Stimulated activated CD8-positive, alpha-beta memory T cell treated with anti-CD3 and anti-CD28 coated beads, Interleukin-12 subunit alpha, Interleukin-12 subunit beta, amount 100 ng/mL, for 4 hours (primary cell): Measurements from ENCODE around the gene TNFAIP8L1.

Source experiments
- DNase-seq: peaks from one replicate; pipeline ENCODE4 v3.0.0-alpha.2; 2020; ENCODE audit warnings: low read depth

TNFAIP8L1 gene

GRCh38 chr19:4609878-4610511 lies 29.3 kb upstream of the TNFAIP8L1 start:
- DNase-seq: no peak

- DNase-seq: no peak
Measured at GRCh38 chr19:4613254-4613751, 26.0 kb upstream of the TNFAIP8L1 start.

- DNase-seq: no peak
Measured at GRCh38 chr19:4618019-4618418, 21.3 kb upstream of the TNFAIP8L1 start.

- no peak for DNase-seq
Measured at GRCh38 chr19:4619668-4620294, 19.5 kb upstream of the TNFAIP8L1 start.

DNA sequence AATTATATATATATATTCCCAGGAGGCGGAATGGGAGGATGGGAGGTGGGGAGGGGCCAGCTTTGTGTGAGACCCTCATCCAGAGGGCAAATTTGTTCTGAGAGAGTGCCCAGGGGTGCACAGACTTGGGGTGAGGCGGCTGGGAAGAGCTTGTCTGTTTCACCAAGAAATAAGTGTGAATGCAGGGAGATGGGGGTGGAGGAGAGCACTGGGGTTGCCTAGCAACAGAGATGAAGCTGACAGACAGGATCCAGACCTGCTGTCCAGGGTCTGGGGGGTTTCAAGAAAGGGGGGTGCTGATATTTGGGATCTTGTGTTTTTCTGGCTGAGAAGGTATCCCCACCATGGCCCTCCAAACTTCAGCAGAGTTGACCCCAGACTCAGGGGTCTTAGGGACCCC lies 18.6 kb upstream of the TNFAIP8L1 start:
- no peak for DNase-seq

DNA sequence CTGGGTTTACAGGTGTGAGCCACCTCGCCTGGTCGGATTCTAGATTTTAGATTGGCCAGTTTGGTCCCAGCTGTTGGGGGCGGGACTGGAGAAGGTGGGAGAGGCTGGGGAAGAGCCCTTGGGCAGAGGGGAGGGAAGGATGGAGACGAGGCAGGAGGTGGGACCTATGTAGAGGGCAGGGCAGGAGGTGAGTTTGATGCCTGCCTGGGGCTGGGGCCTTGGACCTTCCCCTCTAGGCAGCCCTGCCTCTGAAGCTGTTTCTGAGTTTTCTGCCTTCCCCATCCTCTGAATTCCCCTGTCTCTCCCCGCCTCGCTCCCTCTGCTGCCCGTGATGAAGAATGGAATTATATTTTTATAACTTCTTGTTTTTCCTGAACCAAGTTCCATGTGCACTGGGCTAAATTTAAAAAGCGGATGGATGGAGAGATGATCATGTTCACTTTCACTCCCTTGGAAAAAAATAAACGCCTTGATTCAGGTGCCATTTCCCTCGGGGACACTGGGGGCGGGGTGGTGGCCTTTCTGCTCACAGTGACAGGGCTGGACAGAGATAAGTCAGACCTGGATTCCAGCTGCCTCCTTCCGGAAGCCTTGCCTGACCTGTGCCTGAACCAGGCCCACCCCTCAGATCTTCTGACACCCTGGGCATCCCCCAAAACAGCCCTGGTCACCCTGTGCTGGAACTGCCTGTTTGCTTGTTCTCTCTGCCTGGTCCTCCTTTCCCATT lies 16.5 kb upstream of the TNFAIP8L1 start:
- DNase-seq: no peak

- DNase-seq: no peak
Measured at GRCh38 chr19:4624301-4624700, 15.0 kb upstream of the TNFAIP8L1 start.

DNA sequence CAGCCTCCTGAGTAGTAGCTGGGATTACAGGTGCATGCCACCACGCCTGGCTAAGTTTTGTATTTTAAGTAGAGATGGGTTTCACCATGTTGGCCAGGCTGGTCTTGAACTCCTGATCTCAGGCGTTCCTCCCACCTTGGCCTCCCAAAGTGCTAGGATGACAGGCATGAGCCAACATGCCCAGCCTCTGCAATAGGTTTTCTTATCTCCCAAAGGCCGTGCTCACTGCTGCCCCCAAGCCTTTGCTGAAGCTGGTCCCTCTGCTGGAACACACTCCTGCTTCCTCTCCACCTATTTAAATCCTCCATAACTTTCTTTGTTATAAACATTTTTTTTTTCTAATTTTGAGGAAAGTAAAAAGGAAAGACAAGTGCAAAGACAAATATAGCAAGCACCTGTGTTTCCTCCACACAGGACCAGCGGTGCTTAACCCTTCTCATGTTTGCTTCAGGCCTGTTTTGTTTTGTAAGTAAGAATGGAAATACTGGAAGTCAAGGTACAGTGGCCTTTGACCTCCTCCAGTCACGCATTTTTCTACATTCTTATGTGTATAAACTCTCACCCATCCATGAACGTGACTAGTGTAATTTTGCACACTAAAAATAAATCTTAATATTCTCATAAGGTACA lies 14.5 kb upstream of the TNFAIP8L1 start:
- no peak for DNase-seq

DNA sequence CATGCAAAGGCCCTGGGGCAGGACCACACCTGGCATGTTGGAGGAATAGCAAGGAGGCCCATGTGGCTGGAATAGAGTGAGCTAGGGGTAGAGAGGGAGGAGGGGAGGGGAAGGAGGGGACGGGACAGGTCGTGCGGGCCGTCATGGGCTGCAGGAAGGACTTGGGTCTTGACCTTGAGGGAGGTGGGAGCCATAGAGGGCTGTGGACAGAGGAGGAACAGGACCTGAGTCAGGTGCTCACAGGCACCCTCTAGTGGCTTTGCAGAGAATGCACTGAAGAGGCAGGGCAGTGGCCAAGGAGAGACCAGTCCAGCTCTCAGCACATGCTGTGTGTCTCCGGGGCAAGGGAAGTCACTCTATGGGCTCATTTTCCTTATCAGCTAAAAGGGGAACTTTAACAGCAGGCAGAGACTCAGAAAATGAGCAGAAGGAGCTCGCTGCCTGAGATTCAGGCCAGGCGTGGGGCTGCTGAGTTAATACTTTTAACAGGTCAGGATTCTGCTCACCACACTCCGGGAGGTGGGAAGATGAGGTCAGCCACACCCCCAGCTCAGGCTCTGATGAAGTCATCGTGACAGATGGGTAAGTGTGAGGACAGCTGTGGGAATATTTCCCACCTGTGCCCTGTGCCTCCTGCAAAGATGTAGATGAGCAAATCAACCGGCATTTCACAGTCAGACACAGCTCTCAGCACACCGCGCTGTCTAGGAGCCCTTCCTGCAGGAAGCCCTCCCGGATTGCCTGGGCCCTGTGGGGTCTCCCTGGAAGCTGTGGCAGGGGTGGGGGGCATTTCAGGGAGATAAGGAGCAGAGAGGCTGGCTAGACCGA lies 6.0 kb upstream of the TNFAIP8L1 start:
- DNase-seq: no peak

- DNase-seq: no peak
Measured at GRCh38 chr19:4635754-4636116, 3.6 kb upstream of the TNFAIP8L1 start.

- DNase-seq: peak; percentile 55
Measured at GRCh38 chr19:4636151-4636717, 3.1 kb upstream of the TNFAIP8L1 start.

- DNase-seq: no peak
Measured at GRCh38 chr19:4636761-4637160, 2.6 kb upstream of the TNFAIP8L1 start.

DNA sequence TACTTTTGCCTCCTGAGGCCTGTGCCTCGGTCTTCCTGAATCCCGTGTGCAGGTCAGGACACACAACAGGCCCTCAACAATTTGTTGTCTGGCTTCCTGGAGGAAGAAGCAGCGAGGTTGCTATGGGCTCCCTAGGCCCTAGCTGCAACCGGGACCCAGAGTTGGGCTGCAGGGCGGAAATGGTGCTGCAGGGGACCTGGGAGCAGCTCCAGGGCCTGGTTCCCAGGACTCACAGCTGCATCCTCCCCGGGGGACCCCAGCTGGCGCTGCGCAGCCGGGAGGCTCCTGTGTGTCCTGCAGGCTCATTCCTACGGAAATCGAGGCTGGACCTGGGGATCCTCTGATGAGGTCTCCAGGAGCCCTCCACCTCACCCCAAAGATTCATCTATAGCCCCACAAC lies 999 bp upstream of the TNFAIP8L1 start:
- DNase-seq: no peak

DNA sequence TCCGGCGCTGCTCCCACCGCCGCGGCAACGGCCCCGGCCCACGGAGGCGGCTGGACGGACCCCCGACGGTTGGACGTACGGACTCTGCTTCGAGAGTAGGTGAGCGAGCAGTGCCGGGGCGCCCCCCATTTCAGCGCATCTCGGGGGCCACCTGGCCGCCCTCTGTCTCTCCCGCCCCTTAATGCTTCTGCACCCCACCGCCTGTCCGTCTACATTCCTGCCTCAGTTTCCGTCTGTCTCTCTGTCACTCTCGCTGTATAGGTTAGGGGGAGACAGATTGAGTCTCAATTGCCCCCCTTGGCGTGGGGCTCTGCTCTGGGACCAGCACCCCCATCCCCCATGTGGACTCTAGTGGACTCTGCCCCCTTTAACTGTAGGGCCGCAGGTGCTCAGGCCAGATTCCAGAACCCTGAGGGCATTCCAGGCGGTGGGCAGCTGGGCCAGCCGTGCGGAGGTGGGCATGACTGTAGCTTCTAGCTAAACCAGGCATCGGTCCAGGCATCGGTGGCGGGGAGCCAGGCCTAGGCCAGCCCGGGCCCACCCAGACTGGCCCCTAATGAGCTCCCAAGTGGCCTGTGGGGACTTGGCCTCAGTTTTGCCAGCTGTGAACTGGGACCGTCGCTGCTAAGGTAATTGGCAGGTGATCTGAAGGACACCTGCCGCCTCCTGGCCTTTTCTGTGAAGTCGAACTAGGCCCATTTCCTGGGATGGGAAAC lies 373 bp downstream of the TNFAIP8L1 start:
- DNase-seq: no peak

- DNase-seq: no peak
Measured at GRCh38 chr19:4640247-4641000, 1.1 kb downstream of the TNFAIP8L1 start.

GRCh38 chr19:4641132-4641531 lies 1.8 kb downstream of the TNFAIP8L1 start:
- DNase-seq: no peak

- no peak for DNase-seq
Measured at GRCh38 chr19:4642625-4643024, 3.3 kb downstream of the TNFAIP8L1 start.

DNA sequence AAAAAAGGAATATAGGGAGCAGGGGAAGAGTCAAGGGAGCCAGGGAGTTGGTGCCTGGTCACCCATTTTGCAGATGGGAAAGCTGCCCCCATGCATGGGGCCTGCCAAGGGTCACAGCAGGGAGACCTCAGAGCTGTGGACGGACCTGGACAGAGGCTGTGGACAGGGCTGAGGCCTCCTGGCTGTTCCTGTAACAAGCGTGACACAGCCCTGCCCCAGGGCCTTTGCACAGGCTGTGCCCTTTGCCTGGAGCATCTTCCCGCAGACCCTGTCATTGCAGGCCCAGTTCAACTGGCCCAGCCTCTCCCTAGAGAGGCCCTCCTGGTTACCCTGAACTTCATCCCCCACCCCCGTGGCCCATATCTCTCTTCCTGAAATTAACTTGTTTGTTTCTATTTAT lies 6.4 kb downstream of the TNFAIP8L1 start:
- no peak for DNase-seq

DNA sequence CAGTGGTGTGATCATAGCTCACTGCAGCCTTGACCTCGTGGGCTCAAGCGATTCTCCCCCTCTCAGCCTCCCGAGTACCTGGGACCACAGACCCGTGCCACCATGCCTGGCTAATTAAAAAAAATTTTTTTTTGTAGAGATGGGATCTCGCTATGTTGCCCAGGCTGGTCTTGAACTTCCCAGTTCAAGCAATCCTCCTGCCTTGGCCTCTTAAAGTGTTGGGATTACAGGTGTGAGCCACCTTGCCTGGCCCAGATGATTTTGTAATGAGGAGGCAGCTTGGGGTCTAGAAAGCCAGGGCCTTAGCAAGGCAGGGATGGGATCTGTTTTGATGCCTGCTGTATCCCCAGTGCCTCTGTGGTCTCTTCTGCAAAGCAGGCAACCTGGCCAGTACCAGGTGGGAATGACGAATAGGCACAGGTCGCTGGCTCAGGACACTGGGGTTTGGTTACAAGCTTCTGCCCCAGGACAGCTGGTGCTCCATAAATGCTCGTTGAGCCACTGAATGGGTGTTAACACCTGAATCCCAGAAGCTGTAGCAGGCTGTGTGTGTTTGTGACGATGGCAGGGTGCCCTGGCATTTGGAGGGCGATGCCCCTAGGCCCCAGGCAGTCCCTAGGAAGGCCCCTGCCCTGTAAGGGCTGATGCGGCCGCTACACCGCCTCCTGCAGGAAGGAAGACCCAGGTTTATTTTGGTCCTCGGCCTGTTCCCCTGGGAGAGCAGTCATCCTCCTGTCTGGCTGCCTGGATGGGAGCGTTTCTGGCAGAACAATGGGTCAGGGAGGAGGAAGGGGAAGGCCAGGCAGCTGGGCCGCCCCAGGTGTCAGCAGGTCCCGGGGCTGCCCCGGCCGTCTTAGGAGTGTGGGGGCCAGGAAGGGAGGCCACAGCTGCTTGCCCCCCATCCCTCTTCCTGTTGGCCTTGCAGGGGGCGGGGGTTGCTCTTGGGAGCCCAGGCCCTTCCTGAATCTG lies 8.6 kb downstream of the TNFAIP8L1 start:
- no peak for DNase-seq
